Measurements from ENCODE around the gene AVL9.

The AVL9 gene

DNA sequence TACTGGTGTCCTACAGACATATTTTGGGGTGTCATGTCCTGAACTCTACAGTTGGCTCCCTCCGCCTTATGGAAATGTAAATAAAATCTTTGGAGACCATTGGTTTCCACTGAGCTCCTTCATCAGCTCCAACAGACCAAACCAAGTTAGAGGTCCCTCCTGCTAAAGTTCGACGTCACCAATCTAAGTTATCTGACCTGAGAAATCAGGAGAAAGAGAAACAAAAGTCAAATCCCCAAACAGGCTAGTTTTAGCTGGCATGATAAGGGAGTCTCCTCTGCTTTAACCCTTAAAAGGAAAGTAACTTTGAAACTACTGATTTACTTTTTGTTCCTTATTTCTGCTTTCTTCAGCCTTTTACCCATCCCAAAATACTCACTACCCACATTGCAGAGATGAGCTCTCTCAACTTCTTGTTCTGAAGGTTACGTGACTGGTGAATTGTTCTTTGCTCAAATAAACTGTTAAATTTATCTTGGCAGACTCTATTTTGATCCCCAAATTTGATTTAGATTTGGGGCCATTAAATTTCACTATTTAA lies 39.9 kb downstream of the AVL9 start:
- ATAC-seq (no peak), DNase-seq (no peak)

DNA sequence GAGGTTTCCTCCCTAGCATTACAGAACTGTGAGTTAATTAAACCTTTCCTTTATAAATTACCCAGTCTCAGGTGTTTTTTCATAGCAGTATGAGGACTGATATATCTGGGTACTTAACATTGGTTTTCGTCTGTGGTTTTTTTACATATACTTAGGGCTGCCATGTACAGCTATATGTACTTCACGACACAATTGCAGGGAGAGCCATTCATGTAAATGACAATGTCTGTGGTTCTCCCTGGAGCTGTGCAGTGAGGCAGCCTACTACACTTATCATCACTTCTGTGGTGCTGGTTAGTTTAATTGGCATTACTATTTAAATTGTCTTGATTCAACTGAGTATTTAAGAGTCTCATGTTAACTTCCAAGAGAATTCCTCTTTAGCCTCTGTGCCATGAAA lies 40.7 kb downstream of the AVL9 start:
- peak; percentile 33 for ATAC-seq

DNA sequence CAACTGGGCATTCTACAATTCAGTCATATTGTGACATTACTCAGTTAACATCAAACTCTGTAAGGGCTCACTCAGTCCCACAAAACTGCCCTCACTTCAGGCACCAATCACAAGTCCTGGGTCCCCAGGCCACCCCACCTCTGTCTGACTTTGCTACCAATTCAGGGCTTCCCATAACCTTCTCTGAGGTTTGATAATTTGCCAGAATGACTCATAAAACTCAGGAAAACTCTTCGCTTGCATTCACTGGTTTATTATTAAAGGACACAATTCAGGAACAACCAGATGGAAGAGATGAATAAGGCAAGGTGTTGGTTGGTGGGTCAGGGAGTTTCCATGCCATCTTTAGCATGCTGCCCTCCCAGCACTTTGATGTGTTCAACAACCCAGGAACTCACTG lies 41.3 kb downstream of the AVL9 start:
- no peak for ATAC-seq
- no peak for DNase-seq

More for the DNA sequence above, 40.7 kb downstream of the AVL9 start:
- DNase-seq = no peak

DNA sequence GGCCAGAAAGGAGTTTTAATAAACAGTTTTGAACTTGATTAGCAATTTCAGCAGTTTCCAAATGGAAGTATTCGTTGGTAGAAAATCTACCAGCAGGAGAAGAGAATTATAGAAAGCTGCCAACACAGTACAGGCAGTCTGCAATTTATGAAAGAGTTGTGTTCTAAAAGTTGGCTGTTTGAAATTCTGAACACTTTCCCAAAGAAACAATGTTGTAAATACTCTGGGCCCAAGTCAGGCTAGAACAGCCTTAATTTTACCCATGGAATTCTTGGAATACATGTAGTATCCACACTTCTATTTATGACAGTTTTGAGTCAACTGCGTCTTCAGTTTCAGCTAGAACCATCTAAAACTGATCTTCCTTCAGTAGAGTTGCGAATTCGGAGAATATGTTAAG lies 42.5 kb downstream of the AVL9 start:
- no peak for ATAC-seq

DNA sequence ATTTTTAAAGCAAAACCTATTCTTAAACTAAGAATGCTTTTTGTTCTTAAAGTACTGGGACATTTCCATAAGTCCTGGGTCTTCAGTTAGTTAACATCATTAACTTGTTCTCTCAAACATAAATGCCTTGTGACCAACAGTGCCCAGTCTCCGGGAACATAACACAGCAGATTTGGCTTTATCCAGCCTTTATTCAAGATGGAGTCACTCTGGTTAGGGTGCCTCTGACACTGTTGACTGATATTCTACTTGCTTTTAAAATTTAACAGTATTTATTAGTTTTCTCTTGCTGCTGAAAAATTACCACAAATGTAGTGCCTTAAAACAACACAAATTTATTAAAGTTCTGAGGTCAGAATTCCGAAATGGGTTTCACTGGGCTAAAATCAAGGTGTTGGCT lies 44.1 kb downstream of the AVL9 start:
- DNase-seq (no peak), ATAC-seq (no peak)

More for the DNA sequence above, 42.5 kb downstream of the AVL9 start:
- no peak for DNase-seq

DNA sequence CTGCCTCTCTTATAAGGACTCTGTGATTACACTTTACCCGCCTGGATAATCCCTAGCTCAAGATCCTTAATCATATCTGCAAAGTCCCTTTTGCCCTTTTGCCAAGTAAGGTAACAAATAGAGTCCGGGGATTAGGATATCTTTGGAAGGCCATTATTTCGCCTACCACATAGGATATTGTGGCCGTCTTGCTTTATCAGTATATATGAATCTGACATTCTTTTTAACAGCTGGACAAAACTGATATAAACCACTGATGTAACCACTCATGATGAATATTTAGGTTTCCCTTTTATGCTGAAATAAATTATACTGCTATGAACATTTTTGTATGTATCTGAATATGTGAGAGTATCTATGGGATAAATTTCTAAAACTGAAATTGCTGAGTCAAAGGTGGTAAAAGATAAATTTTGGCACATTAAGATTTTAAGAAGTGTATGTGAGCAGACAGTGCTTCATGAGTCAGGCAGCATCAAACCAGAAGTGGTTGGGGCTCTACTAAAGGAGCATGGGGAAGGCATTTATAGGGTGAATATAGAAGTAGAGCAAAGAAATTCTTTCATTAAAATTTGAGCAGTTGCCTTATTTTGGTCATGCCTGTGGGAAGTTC lies 44.7 kb downstream of the AVL9 start:
- no peak for DNase-seq

DNA sequence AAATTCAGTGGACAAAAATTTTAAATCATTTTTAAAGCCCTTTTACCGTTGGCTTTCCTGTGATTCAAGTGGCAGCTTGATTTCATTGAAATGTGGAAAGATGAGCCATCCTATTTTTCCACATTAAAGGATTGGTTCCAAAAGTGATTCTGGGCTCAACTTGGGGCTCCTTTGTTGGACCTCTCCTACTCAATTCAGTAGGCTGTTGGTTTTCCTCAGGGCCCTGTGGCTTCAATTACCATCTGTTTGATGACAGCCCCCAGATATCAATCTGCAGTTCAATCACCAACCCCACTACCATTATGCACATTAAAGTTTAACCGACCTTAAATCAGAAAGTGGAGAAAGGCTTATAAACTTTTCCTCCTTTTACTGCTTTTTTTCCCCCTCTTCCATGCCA lies 47.3 kb downstream of the AVL9 start:
- no peak for DNase-seq
- ATAC-seq = no peak

More for the DNA sequence above, 44.7 kb downstream of the AVL9 start:
- ATAC-seq = peak; percentile 69

DNA sequence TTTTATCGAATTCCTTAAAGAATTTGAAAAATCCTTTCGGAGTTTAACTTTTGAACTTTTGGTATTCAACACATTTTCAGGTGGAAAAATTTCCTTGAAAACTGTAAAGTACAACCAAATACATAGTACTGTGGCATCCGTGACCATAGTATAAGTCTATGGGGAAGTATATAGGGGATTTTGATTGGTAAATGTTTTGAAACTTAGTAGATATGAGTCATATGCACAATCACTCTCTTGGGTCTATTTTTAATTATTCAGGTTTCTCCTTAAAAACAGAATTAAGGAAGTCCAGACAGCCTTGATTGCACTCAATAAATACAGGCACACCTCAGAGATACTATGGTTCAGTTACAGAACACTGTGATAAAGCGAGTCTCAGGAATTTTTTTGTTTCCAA lies 64.2 kb downstream of the AVL9 start:
- ATAC-seq (no peak), DNase-seq (no peak)

DNA sequence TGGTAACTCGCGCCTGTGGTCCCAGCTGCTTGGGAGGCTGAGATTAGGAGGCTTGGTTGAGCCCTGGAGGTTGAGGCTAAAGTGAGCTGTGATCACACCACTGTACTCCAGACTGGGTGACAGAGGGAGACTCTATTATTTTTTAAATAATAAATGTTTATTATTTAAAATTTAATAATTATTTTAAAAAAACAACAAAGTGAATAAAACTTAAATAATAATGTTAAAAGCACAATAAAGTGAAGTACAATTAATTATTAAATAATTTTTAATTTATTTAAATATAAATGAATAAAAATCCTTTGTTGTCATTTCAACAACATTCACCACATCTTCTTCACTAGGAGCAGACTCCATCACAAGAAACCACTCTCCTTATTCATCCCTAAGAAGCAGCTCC lies 64.8 kb downstream of the AVL9 start:
- no peak for ATAC-seq
- DNase-seq = no peak

DNA sequence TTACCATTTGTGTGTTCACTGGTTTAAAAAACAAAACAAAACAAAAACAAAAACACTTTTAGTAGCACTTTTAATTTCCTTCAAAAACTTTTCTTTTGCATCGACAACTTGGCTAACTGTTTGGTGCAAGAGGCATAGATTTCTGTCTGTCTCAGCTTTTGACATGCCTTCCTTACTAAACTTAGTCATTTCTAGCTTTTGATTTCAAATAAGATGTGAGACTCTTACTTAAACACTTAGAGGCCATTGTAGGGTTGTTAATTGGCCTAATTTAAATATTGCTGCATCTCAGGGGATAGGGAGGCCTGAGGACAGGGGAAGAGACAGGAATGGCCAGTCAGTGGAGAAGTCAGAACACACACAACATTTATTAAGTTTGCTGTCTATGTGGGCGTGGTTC lies 66.3 kb downstream of the AVL9 start:
- ATAC-seq = no peak

DNA sequence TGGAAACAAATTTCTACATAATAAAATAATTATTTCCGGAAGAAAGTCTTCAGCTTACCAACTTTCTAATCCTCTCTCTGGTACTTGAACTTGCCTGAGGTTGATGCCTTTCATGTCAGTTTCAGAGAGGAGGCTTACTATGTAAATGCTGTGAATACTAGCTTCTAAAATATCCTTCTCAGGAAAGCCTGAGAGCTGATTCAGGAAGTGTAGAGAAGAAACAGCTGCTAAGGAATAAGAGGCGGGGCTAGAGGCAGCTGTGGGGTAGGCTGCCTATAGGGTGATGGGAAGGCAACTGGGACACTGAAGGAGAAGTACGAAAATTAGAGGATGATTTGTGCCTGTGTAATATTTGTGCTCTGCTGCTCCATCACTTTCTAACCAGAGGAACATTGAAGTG lies 69.3 kb downstream of the AVL9 start:
- ATAC-seq = no peak
- DNase-seq = no peak

More for the DNA sequence above, 66.3 kb downstream of the AVL9 start:
- DNase-seq = no peak

DNA sequence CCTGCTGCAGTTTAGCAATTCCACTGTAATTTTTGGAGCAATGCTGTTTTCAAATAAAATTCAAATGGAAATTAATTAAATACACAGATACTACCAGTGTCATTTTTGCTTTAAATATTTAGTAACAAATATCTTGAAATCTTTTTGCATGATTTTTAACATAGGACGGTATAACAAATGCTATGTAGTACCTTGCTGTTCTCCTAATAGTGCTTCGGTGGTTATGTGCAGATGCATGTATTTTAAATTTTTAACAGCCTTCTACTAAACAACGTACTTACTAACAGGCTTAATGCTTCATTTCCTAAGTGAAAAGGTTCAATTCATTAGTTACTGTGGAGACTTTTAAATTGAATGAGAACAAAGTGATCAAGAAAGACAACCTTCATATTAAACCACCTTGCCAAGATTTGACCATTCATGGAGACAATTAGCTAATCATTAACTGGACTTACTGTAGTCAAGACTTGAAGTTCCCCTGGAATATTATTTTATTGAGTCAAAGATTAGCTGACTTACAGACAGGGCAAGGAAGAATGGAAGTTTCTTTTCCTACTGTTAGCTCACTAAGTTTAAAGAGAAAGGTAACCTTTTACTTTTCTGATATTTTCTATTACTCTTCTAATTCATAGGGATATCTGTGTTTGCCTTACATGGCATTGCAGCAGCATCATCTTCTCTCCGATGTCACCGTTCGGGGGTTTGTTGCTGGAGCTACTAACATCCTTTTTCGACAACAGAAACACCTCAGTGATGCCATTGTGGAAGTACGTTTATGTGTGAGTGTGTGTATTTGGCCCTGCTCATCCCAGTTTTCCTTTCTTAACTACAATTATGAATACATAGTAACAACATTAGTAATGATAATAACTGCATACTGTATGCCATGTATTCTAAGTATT lies 74.3 kb downstream of the AVL9 start:
- ATAC-seq (no peak), DNase-seq (no peak)

DNA sequence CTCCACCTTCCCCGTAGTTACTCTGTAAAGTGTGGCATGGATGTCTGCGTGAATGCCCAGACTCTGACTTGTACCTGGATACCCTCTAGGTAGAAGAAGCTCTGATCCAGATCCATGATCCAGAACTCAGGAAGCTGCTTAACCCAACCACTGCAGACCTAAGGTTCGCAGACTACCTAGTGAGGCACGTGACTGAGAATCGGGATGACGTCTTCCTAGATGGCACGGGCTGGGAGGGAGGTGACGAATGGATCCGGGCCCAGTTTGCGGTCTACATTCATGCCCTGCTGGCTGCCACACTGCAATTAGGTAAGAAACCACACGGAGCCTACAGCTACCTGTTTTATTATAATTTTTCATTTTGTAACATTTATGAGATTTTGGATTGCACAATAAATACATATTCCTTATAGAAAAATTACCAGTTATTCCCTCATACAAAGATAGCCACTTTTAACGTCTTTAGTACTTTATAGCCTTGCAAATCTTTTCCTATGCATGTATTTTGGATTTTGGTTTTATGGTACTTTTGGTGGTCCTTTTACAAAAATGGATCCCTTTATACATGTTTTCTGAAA lies 77.9 kb downstream of the AVL9 start:
- DNase-seq (no peak), ATAC-seq (no peak)

DNA sequence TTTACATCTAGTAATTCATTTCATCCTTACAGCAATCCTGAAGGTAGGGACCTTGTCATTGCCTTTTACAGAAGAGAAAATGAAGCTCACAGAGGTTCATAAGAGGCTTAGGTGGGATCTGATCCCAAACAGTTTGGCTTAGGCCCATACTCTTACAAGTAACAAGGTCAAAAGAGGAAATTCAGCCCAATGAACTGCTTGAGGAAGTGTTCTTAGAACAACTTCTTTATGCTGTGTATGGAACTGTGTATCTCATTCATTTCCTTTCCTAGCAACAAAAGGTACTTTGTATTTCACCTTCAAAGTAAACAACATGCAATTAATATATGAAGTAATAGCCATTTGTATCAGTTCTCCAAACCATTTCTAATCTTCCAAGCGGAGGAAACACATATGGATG lies 79.3 kb downstream of the AVL9 start:
- no peak for ATAC-seq
- no peak for DNase-seq

DNA sequence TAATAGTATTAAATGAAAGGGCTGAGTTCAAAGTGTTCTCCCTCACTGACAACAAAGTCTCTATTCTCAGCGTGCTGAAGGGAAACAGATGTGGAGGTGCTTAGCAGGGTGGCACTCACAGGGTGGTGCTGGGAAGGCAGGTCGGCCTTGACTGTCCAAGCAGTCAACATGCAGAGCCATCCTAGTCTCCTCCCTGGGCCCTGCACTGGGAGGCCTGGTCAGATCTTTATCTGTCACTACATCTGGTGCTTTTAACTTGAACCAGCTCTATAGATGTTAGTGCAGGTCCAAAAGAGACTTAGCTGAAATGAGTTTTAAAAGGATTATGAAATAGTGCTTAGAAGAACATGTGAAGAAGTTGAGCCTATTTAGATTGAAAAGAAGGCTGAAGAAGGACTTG lies 82.1 kb downstream of the AVL9 start:
- no peak for ATAC-seq

DNA sequence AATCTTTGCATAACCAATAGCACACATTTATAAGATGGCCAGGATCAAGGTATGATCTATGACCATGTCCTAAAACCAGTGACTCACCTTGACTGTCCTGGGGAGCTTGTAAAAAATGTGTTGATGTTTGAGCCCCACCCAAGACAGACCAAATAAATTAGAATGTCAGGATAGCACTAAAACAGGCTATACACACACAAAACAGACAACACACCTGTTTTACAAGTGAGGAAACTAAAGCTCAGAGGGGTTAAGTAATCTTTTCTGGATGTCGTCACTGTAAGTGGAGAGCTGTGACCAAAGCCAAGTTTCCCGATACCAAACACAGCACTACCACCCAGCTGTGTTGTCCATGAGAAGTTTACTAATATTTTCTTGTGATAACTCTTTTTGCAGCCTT lies 84.5 kb downstream of the AVL9 start:
- ATAC-seq (no peak), DNase-seq (no peak)

More for the DNA sequence above, 82.1 kb downstream of the AVL9 start:
- DNase-seq = no peak

DNA sequence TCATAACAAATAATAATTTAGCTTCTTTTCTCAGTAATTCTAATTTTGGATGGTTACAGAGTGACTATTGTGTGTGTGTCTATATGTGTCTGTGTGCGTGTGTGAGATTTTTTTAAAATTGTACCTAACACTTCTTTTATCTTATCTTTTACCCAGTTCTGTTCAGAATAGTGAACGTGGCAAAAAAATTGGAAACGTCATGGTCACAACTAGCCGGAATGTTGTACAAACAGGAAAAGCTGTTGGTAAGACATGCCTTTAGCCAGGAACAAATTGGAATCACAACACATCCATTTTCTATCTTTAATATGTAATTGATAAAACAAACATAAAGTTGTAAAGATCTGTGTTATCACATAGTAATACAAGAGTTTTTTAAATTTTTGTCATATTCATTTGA lies 85.4 kb downstream of the AVL9 start:
- DNase-seq = no peak
- no peak for ATAC-seq

DNA sequence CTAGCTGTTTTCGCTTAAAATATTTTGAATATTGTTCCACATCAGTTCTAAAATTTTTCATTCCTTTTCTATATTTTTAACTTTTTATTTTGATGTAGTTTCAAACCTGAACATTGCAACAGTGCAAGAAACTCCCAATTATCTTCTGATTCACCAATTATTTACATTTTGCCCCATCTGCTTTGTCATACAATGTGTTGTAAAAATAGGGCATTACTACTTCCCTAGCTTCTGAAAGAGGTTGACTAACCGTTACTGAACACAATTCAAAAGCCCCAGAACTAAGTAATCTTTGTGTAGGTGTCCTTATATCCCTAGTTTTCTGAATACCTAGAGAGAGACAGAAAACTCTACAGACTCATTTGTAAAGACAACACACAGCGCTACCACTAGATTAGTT lies 86.7 kb downstream of the AVL9 start:
- ATAC-seq (no peak), DNase-seq (no peak)

DNA sequence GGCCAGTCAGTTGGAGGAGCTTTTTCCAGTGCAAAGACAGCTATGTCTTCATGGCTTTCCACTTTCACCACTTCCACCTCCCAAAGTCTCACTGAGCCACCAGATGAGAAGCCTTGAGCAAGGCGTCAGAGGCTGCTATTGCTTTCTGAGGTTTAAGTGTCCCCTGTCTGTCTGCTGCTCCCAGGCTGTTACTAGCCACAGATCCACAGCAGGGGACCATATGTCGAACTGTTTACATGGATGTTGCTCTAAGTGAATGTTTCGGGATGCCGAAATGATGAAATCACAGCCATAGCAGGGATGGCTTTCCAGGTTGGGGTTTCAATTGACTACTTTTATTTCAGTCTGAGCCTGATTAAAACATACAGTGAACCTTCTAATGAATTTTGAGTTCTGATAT lies 88.5 kb downstream of the AVL9 start:
- no peak for ATAC-seq
- no peak for DNase-seq

DNA sequence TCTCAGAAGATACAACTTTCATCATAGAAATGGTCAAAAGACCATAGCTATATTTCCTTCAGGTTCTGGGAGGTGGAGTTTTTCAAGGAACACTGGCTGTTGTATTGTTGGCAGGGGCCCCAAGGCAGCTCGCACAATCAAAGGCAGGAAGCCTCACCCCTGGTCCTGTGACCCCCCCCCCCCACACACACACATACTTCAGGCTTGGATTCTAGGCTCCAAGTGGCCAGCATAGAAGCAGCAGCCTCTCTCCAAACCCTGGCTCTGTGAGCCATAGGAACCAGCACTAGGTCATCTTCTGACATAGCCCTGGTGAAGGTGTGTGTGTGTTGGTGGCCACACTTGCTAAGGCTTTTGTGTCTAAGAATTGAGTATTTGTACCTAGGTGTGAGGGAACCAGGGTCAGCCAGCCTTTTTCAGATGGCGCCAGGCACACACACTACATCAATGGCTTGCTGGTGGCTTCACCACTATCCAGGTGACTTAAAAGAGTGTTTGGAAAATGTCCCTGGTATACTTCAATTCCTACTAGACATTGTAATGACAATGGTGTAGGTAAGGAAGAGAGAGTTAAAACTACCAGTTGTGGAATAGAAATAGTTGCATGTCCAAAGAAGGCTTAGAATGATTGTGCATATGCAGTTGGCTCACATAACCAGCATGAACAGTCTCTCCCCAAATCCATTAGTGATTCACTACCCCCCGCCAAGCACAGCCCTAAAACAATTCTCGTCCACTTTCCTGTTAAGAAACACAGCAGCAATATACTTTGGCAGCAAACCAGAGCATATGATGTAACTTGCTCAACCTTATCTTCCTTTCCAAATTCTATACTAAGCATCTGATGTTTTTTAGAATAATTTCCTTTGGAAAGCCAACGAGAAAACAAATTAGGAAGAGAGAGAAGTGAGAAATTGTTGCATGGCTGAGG lies 91.3 kb downstream of the AVL9 start:
- no peak for DNase-seq
- ATAC-seq = no peak

DNA sequence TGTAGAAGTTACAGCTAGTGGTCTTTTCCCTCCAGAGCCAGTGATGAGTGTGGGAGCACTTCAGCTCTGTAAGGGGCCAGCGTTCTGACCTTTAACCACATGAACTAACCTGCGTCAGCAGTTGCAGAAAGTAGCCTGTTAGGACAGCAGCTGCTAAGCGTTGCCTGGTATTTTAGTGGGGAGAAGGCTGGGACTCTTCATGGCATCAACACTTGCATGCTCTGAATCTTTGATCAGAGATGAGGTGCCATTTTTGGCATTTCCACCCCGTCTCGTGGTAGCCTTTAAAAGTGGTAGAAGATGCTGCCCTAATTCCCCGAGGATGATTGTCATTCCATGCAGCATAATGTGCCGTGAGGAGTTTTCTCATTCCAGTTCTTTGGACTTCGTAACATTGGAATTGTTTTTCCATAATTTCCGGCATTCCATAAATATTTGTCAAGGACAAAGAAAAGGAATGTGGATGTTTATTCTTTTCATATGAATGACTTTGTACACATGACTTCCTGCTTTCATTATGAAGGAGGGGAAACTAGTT lies 92.2 kb downstream of the AVL9 start:
- DNase-seq = no peak
- no peak for ATAC-seq

DNA sequence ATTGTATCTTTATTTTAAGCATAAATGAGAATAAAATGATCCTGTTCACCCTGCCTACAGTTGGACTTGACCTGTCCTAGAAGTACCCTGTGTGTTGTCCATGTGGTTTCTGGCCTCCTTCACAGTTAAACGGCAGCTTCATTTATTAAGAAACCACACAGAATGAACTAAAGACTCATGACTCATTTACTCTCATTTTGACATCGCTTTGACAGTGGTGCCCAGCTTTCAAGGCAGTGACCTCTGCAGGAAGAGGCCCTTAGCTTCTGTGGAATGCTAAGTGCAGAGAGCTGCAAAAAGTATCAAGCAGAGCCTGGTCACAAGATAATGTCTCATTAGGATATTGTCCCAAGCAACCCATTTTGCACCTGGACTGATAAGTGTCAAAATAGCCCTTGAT lies 93.4 kb downstream of the AVL9 start:
- DNase-seq = peak; percentile 17
- peak; percentile 86 for ATAC-seq

All from stimulated activated naive CD8-positive, alpha-beta T cell treated with anti-CD3 and anti-CD28 coated beads, Interleukin-15, Interleukin-2, amounts not matched to agents 100 U/mL and 50 U/mL, for 24 hours (primary cell).